ENCODE results near the gene CNTN6. TPM values are rescaled to one million over a fixed set of nuclear protein-coding genes. Genes with fewer than 3 reads are reported as not detected.

CNTN6 gene
- total RNA-seq, 1 experiment from 2014 or later: not detected

DNA sequence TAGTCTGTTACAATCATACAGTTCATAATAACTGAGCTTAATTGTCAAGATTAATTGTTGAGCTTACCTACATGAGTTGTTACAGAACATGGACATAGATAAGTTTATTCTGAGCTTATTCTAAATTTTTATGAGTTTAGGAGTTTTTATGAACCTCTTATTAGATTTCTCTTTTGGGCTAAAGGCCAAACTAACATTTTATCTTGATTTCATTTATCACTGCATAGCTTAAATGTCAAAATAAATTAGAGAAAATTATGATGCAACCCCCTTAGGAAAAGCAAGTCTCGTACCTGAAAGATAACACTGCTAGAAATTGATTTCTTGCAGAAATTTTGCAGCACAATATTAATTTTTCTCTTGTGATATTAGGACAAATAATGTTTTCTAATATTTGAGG, 54.5 kb downstream of the CNTN6 start:
- no peak overlapping the region for H3K4me3 Mint-ChIP-seq
- H3K27me3 Mint-ChIP-seq (ENCODE audit: low read depth): peaks cover 2% of the 10 kb centered on the region; the same call in 1 of the 2 replicates
- DNase-seq (ENCODE audit: low spot score) (no peak), ATAC-seq (no peak)
- peaks cover 63% of the 10 kb centered on the region for H3K9me3 Mint-ChIP-seq
- H3K4me1 Mint-ChIP-seq: no peaks in the 10 kb centered on the region
- H3K27ac Mint-ChIP-seq: no peak overlapping the region
- peaks cover 49% of the 10 kb centered on the region for H3K36me3 Mint-ChIP-seq
- CTCF ChIA-PET: no interaction called here
- POLR2A ChIA-PET: no interaction called here
- TF ChIP-seq MXD4 (CRISPR knock-in tag; IDR thresholded peaks at IDR 0.05; ENCODE audit: borderline replicate concordance) (no peak), ZNF121 (CRISPR knock-in tag; IDR thresholded peaks at IDR 0.05) (no peak), ESRRA (CRISPR knock-in tag; IDR thresholded peaks at IDR 0.05; ENCODE audit: borderline replicate concordance) (no peak), NFYB (CRISPR knock-in tag; conservative IDR thresholded peaks at IDR 0.05; ENCODE audit: low read depth) (no peak), IRF2 (CRISPR knock-in tag; IDR thresholded peaks at IDR 0.05; ENCODE audit: borderline replicate concordance, low read depth) (no peak), PRRX2 (CRISPR knock-in tag; IDR thresholded peaks at IDR 0.05) (no peak), ZNF138 (CRISPR knock-in tag; conservative IDR thresholded peaks at IDR 0.05) (no peak), SP1 (CRISPR knock-in tag; conservative IDR thresholded peaks at IDR 0.05) (no peak), SMAD4 (CRISPR knock-in tag; IDR thresholded peaks at IDR 0.05) (no peak), SMAD3 (CRISPR knock-in tag; IDR thresholded peaks at IDR 0.05; ENCODE audit: borderline replicate concordance) (no peak), ETV6 (CRISPR knock-in tag; IDR thresholded peaks at IDR 0.05) (no peak), RORB (CRISPR knock-in tag; IDR thresholded peaks at IDR 0.05) (no peak)
- TF ChIP-seq, protein P1, sequence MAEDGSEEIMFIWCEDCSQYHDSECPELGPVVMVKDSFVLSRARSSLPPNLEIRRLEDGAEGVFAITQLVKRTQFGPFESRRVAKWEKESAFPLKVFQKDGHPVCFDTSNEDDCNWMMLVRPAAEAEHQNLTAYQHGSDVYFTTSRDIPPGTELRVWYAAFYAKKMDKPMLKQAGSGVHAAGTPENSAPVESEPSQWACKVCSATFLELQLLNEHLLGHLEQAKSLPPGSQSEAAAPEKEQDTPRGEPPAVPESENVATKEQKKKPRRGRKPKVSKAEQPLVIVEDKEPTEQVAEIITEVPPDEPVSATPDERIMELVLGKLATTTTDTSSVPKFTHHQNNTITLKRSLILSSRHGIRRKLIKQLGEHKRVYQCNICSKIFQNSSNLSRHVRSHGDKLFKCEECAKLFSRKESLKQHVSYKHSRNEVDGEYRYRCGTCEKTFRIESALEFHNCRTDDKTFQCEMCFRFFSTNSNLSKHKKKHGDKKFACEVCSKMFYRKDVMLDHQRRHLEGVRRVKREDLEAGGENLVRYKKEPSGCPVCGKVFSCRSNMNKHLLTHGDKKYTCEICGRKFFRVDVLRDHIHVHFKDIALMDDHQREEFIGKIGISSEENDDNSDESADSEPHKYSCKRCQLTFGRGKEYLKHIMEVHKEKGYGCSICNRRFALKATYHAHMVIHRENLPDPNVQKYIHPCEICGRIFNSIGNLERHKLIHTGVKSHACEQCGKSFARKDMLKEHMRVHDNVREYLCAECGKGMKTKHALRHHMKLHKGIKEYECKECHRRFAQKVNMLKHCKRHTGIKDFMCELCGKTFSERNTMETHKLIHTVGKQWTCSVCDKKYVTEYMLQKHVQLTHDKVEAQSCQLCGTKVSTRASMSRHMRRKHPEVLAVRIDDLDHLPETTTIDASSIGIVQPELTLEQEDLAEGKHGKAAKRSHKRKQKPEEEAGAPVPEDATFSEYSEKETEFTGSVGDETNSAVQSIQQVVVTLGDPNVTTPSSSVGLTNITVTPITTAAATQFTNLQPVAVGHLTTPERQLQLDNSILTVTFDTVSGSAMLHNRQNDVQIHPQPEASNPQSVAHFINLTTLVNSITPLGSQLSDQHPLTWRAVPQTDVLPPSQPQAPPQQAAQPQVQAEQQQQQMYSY (CRISPR knock-in tag; IDR thresholded peaks at IDR 0.05): no peak
- TF ChIP-seq, protein P2, sequence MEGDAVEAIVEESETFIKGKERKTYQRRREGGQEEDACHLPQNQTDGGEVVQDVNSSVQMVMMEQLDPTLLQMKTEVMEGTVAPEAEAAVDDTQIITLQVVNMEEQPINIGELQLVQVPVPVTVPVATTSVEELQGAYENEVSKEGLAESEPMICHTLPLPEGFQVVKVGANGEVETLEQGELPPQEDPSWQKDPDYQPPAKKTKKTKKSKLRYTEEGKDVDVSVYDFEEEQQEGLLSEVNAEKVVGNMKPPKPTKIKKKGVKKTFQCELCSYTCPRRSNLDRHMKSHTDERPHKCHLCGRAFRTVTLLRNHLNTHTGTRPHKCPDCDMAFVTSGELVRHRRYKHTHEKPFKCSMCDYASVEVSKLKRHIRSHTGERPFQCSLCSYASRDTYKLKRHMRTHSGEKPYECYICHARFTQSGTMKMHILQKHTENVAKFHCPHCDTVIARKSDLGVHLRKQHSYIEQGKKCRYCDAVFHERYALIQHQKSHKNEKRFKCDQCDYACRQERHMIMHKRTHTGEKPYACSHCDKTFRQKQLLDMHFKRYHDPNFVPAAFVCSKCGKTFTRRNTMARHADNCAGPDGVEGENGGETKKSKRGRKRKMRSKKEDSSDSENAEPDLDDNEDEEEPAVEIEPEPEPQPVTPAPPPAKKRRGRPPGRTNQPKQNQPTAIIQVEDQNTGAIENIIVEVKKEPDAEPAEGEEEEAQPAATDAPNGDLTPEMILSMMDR (IDR thresholded peaks at IDR 0.05): no peak
- TF ChIP-seq, protein P3, sequence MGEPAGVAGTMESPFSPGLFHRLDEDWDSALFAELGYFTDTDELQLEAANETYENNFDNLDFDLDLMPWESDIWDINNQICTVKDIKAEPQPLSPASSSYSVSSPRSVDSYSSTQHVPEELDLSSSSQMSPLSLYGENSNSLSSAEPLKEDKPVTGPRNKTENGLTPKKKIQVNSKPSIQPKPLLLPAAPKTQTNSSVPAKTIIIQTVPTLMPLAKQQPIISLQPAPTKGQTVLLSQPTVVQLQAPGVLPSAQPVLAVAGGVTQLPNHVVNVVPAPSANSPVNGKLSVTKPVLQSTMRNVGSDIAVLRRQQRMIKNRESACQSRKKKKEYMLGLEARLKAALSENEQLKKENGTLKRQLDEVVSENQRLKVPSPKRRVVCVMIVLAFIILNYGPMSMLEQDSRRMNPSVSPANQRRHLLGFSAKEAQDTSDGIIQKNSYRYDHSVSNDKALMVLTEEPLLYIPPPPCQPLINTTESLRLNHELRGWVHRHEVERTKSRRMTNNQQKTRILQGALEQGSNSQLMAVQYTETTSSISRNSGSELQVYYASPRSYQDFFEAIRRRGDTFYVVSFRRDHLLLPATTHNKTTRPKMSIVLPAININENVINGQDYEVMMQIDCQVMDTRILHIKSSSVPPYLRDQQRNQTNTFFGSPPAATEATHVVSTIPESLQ (CRISPR knock-in tag; IDR thresholded peaks at IDR 0.05): no peak
- TF ChIP-seq, protein P4, sequence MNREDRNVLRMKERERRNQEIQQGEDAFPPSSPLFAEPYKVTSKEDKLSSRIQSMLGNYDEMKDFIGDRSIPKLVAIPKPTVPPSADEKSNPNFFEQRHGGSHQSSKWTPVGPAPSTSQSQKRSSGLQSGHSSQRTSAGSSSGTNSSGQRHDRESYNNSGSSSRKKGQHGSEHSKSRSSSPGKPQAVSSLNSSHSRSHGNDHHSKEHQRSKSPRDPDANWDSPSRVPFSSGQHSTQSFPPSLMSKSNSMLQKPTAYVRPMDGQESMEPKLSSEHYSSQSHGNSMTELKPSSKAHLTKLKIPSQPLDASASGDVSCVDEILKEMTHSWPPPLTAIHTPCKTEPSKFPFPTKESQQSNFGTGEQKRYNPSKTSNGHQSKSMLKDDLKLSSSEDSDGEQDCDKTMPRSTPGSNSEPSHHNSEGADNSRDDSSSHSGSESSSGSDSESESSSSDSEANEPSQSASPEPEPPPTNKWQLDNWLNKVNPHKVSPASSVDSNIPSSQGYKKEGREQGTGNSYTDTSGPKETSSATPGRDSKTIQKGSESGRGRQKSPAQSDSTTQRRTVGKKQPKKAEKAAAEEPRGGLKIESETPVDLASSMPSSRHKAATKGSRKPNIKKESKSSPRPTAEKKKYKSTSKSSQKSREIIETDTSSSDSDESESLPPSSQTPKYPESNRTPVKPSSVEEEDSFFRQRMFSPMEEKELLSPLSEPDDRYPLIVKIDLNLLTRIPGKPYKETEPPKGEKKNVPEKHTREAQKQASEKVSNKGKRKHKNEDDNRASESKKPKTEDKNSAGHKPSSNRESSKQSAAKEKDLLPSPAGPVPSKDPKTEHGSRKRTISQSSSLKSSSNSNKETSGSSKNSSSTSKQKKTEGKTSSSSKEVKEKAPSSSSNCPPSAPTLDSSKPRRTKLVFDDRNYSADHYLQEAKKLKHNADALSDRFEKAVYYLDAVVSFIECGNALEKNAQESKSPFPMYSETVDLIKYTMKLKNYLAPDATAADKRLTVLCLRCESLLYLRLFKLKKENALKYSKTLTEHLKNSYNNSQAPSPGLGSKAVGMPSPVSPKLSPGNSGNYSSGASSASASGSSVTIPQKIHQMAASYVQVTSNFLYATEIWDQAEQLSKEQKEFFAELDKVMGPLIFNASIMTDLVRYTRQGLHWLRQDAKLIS (CRISPR knock-in tag; IDR thresholded peaks at IDR 0.05; ENCODE audit: borderline replicate concordance): no peak
